Epidermal melanocyte (primary cell): ENCODE measurements around the gene DHX36.

Experiments used
- DNase-seq: peaks from one replicate; pipeline ENCODE4 v3.0.0; 2011; ENCODE audit warnings: low spot score; ENCODE audit not compliant: insufficient read length

DHX36 gene

DNA sequence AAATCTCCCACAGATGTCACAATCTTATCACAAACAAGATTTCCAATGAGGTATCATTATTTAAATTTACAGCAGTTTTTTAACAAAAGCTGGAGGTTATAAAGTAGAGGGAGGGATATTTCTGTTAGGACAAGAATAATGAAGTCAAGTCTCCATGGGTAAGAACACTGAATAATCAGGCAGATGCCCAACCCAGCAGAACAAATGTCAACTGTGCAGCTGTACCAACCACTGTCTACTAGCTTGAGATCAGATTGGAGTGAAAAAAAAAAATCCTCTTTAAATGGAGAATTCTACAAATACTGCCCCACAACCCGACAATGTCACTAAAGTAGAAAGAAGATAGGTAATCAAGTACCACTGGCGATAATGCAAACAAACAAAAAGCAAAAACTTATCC, 30.3 kb downstream of the DHX36 start:
- DNase-seq = no peak

DNA sequence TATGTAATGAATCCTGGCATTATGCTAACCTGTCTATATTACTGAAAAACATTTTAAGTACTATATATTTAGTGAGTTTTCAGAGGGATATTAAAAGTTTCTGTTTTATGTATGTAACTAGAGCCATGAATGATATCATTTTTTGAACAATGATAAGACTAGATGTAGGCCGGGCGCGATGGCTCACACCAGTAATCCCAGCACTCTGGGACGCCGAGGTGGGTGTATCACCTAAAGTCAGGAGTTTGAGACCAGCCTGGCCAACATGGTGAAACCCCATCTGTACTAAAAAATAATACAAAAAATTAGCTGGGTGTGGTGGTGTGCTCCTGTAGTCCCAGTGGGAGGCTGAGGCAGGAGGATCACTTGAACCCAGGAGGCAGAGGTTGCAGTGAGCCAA, 34.1 kb downstream of the DHX36 start:
- no peak for DNase-seq

DNA sequence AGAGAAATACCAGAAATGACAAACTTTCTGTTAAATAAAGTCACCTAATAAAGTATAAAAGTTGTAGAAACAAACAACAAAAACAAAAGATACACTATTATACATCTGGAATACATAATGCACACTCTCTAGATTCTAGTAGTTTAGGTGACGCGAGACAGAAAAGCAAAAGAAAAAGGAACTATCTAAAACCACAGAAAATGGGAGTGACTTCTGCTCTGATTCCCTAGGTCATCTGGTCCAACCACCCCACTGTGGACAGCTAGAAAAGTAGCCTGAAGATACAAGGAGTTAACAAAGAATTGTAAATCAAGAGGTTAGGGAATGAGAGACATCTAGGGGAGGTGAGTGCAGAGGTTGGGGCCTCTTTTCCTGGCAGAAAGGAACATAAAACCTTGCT, 39.1 kb downstream of the DHX36 start:
- DNase-seq = no peak

DNA sequence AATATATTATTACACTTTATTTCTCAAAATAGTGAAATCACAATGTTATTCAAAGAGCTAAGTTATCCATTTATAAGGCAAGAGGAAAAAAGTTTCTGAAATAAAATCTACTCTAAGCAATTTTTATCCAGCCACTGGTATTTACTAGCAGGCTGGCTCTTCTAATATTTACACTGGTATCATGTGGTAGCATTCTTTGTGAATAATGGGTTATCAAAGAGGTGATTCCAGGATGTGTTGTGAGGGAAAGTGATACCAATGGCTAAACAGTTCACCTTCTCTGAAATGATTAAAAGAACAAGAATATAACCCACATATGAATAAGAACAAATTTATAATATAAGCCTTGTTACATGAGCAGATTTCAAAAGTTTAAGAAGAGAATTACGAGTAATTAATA, 44.1 kb downstream of the DHX36 start:
- DNase-seq = no peak

DNA sequence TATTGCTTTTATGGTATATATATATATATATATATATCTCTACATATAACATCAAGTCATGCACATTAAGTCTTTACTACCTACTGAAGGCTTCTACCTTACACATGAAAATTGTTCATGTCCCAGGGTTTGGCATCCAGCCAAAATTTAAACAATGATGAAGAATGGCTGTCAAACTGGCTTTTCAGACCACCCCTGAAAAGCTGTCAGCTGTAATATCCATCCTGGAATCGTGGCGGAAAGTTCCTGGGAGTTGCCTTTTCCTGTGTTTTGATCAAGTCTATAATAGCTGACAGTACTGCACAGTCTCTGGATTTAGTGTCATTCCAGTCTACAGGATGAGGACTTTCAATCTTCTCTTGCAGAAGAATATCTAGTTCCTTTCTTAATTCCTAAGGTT, 48.3 kb downstream of the DHX36 start:
- no peak for DNase-seq

DNA sequence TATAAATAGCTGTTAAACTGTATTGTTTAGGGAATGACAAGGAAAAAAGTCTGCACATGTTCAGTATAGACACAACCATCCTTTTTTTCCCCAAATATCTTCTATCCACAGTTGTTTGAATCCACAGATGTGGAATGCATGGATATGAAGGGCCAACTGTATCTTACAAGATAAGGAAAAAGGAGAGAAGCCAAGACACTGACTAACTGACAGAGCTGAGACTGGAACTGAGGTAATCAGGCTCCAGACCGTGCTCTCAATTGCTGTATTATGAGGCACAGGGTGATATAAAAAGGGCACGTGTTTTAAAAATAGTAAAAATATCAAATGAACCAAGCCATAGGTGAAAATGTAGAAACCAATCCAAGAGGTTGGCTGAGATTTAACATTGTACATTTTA, 49.0 kb downstream of the DHX36 start:
- no peak for DNase-seq

DNA sequence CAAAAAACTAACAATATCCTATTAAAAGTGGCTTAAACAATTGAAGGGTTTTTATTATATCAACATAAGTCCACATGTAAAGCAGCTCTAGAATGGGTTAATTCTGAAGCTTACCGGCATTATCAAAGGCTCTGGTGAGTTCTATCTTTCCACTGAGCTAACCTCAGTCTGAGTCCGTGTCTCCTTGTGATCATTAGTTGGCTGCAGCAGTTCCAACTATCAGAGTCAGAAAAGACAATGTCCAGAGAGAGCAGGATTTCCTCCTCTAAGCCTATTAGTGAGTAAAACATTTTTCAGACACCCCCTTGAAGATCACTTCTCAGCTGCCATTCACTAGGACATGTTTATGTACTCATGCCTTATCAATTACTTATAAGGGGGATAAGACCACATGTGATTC, 49.9 kb downstream of the DHX36 start:
- no peak for DNase-seq

GRCh38 chr3:154273381-154273780, 50.9 kb downstream of the DHX36 start:
- no peak for DNase-seq

GRCh38 chr3:154254527-154254926, 69.8 kb downstream of the DHX36 start:
- DNase-seq = no peak

DNA sequence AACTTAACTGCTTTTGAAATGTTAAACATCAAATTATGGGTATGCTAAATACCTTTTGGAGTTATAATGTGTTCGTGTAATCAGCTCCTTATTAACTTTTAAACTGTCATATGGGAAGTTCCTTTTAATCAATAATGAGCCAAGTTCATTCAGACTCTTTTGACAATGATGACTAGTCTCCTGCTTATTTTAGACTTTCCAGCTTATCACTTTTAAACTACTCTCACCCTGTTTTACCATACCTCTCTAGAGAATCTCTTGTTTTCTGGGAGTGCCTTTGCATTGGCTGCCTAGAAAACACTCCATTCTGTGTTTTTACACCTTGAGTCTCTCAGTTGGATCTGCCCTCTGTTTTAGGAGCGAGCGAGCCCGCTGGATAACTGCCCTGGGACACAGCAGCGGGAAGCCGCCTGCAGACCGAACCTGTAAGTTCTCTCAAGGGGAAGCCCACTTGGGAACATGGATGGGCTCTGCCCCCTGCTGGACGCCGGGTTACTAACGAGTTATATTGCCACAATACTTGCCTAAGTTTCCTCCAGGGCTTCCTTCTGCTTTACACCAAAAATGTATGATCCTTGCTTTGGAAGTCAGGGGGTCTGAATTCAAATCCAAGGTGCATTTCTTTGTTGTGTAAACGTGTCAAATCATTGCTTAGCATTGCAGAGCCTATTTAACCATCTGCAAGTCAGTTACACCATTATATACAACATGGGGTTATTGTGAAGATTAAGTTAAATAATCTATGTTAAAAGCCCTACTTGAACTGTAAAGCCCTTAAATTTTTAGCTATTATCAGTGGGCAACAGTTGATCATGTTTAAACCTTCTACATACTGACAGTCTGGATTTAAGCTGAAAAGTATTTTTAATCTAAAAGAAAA, 71.3 kb downstream of the DHX36 start:
- DNase-seq = peak; percentile 83

DNA sequence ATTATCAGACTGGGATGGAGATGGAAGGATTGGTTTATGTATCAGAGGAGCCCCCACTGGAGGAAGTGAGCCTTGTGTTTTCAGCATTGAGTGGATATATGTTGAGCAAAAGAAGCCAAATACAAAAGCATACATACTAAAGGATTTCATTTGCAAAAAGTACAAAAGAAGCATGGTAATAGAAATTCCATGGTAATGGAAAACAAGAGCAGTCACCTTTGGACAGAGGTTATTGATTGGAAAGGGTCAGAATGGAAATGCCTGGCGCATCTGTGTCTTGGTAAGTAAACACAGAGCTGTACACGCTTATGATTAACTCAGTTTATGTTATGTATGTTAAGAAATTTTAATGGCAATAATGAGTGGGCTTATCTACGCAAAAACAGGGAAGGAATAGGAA, 72.7 kb downstream of the DHX36 start:
- no peak for DNase-seq

GRCh38 chr3:154250291-154250690, 74.0 kb downstream of the DHX36 start:
- DNase-seq = no peak

DNA sequence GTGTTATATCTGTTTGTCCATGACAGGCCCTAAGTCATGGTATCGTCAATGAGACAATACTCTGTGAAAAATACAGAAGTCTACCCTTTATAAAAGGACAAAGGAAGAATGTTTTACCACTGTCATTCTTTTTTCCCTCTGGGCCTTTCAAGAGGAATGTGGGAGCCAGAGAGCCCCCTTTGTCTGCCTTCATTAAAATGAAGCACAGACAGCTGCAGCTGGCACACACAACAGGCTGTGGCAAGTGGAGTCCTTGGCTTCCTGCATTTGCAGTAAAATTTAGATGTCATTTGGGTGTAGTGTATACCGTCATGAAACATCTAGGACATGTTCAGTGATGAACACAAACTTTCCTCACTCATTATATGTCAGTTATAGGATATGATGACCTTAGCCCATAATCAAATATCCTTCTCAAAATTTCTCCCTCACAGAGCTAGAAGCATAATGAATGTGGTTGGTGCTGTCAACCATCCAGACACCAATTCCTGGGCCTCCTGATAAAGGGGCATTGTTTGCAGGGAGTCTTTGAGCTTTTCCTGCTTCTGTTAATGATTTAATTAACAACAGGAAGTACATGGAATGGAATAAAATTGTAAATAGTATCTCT, 76.4 kb downstream of the DHX36 start:
- no peak for DNase-seq

DNA sequence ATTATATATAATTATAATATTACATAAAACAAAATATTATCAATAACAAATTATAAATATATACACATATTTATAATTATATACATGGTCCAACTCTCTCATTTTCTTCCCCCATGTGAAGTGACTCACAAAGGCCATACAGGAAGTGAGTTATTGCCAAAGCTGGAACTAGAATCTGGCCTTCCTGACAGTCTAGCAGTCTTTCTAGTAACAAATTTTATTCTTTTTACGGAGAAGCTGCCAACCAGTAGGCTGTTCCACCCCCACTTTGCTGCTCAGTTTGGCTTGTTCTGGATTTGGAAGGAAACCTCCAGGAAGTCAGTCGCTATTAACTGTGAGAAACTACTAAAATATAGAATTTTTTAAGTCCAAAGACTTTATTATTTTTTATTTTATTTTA, 79.6 kb downstream of the DHX36 start:
- DNase-seq = no peak

DNA sequence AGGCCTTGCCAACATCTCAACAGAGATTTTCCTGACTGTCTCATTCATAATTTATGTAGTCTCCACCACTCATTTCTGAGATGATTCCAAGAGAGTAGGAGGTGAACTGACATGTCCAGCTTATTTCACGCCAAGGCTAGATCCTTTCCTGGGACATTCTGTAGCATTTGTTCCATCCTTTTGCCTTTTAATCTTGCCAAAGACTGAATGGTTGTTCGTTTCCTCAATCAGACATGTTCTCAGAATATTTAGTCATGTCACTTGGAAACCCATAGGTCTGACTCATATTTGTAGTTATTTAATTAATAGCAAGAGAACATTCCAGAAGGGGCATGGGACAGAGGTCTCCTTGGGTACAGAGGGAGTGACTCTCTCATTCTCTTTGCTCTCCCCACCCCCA, 80.9 kb downstream of the DHX36 start:
- no peak for DNase-seq

- DNase-seq = no peak
These were observed 81.5 kb downstream of the DHX36 start for GRCh38 chr3:154242766-154243165.

GRCh38 chr3:154241496-154241895, 82.8 kb downstream of the DHX36 start:
- no peak for DNase-seq

DNA sequence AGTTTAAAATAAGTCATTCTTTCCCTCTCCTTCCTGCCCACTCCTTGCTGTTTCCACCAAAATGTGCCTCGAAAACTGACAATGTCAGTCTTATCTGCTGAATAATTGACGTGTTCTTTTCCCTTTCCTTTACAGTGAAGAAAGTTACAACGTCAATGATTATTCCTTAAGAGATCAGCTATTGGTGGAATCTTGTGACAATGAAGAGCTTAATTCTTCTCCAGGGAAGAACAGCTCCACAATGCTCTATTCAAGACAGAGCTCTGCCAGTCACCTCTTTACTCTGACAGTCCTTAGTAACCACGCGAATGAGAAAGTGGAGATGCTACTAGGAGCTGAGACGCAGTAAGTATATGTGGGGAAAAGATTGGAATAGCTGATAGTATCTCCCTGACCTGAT, 84.1 kb downstream of the DHX36 start:
- no peak for DNase-seq

- no peak for DNase-seq
These were observed 88.0 kb downstream of the DHX36 start for GRCh38 chr3:154236331-154236730.

DNA sequence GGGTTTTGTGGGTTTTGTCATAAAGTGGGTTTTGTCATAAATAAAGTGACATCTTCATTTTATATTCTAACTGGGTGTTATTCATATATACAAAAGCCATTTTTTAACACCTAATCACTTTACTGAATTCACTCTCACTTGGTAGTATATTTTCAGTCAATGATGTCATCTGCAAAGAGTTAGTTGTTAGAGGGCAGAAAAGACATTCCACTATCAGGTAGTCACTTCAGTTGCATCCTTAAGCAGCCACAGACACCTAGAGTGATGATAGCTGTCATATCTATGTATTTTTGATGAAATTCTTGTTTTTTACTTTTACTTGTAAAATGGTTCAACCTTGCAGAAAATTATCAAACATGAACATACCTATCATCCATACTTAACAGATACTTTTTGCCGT, 89.0 kb downstream of the DHX36 start:
- DNase-seq = no peak

GRCh38 chr3:154229217-154229590, 95.1 kb downstream of the DHX36 start:
- no peak for DNase-seq

GRCh38 chr3:154228561-154229216, 95.6 kb downstream of the DHX36 start:
- DNase-seq = no peak

DNA sequence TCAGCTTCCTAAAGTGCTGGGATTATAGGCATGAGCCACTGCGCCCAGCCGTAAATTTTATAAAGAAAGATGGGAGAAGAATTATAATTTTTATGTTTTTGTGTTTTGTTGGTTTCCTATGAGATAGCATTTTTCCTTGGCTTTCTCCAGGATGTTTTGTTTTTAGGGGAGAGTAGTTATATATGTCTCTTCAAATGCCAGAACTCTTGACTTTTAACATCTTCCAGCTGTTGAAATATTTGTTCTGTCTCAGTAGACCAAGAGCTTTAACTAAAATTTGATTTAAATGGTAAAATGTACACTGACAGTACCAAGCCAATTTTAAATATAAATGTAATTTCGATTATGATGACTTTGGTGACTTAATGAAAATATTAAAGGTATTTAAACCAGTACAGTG, 96.8 kb downstream of the DHX36 start:
- no peak for DNase-seq
